H9 (cell line): ENCODE measurements around the gene IGF1R. TPM values are rescaled to one million over a fixed set of nuclear protein-coding genes. Genes with fewer than 3 reads are reported as not detected.

Source experiments
- DNase-seq: peaks from one replicate; pipeline ENCODE4 v3.0.0-alpha.2; 2017
- H2AFZ ChIP-seq: one replicate; pipeline ENCODE4 v1.6.1; 2013; ENCODE audit warnings: mild to moderate bottlenecking, low read length, control low read depth, moderate library complexity
- H2AK5ac ChIP-seq: 2 replicates; pipeline ENCODE4 v1.6.1; 2013; ENCODE audit warnings: low read length, control low read depth, mixed read lengths; ENCODE audit not compliant: insufficient read length
- H2BK120ac ChIP-seq: one replicate; pipeline ENCODE4 v1.6.1; 2013; ENCODE audit warnings: low read depth, mild to moderate bottlenecking, low read length, control low read depth, inconsistent platforms; ENCODE audit not compliant: poor library complexity, severe bottlenecking
- H2BK12ac ChIP-seq: 2 replicates; pipeline ENCODE4 v1.6.1; 2013; ENCODE audit warnings: low read length, control low read depth, mixed read lengths, low read depth; ENCODE audit not compliant: insufficient read length
- H2BK15ac ChIP-seq: 2 replicates; pipeline ENCODE4 v1.6.1; 2013; ENCODE audit warnings: low read depth, low read length, control low read depth
- H2BK20ac ChIP-seq: one replicate; pipeline ENCODE4 v1.6.1; 2013; ENCODE audit warnings: low read depth, mild to moderate bottlenecking, low read length, control low read depth, inconsistent platforms; ENCODE audit not compliant: poor library complexity, severe bottlenecking
- H2BK5ac ChIP-seq: 2 replicates; pipeline ENCODE4 v1.6.1; 2013; ENCODE audit warnings: low read length, control low read depth, mixed read lengths; ENCODE audit not compliant: insufficient read length
- H3K14ac ChIP-seq: 2 replicates; pipeline ENCODE4 v1.6.1; 2013; ENCODE audit warnings: low read length, control low read depth; ENCODE audit not compliant: insufficient read depth
- H3K18ac ChIP-seq: 2 replicates; pipeline ENCODE4 v1.6.1; 2013; ENCODE audit warnings: low read depth, mild to moderate bottlenecking, mixed read lengths, low read length, control low read depth; ENCODE audit not compliant: insufficient read length
- H3K23ac ChIP-seq: 2 replicates; pipeline ENCODE4 v1.6.1; 2013; ENCODE audit warnings: low read length, control low read depth, mixed read lengths, low read depth; ENCODE audit not compliant: insufficient read length
- H3K23me2 ChIP-seq: 2 replicates; pipeline ENCODE4 v1.6.1; 2013; ENCODE audit warnings: low read depth, mild to moderate bottlenecking, mixed read lengths, low read length, control low read depth; ENCODE audit not compliant: insufficient read length, poor library complexity, severe bottlenecking
- H3K27ac ChIP-seq: 2 replicates; pipeline ENCODE4 v1.5.1; 2013; ENCODE audit warnings: low read length, control low read depth, mixed read lengths, low read depth; ENCODE audit not compliant: insufficient read length
- H3K27me3 ChIP-seq: 2 replicates; pipeline ENCODE4 v1.6.1; 2013; ENCODE audit warnings: low read length, control low read depth, inconsistent platforms; ENCODE audit not compliant: insufficient read depth
- H3K4ac ChIP-seq: 2 replicates; pipeline ENCODE4 v1.6.1; 2013; ENCODE audit warnings: low read depth, mild to moderate bottlenecking, control low read depth, inconsistent platforms, low read length, moderate library complexity
- H3K4me1 ChIP-seq: 2 replicates; pipeline ENCODE4 v1.6.1; 2013; ENCODE audit warnings: low read length, control low read depth, inconsistent platforms; ENCODE audit not compliant: insufficient read depth
- H3K4me2 ChIP-seq: 2 replicates; pipeline ENCODE4 v1.6.1; 2013; ENCODE audit warnings: low read length, control low read depth, mixed read lengths; ENCODE audit not compliant: insufficient read length, insufficient read depth
- H3K56ac ChIP-seq: 2 replicates; pipeline ENCODE4 v1.6.1; 2013; ENCODE audit warnings: low read depth, mild to moderate bottlenecking, mixed read lengths, low read length, control low read depth; ENCODE audit not compliant: insufficient read length
- H3K79me1 ChIP-seq: 2 replicates; pipeline ENCODE4 v1.6.1; 2013; ENCODE audit warnings: low read depth, mild to moderate bottlenecking, moderate library complexity, low read length, control low read depth, inconsistent platforms; ENCODE audit not compliant: insufficient read depth, poor library complexity, severe bottlenecking
- H3K79me2 ChIP-seq: 2 replicates; pipeline ENCODE4 v1.6.1; 2013; ENCODE audit warnings: low read length, control low read depth, inconsistent platforms; ENCODE audit not compliant: insufficient read depth
- H3K9ac ChIP-seq: 2 replicates; pipeline ENCODE4 v1.6.1; 2013; ENCODE audit warnings: low read length, control low read depth, mixed read lengths; ENCODE audit not compliant: insufficient read length; ENCODE audit errors: extremely low read depth
- H3K9me3 ChIP-seq: one replicate; pipeline ENCODE4 v1.6.1; 2013; ENCODE audit warnings: low read depth, low read length, inconsistent platforms; ENCODE audit not compliant: control insufficient read depth
- H3T11ph ChIP-seq: one replicate; pipeline ENCODE4 v1.6.1; 2013; ENCODE audit warnings: mild to moderate bottlenecking, low read length, control low read depth, inconsistent platforms
- H4K20me1 ChIP-seq: one replicate; pipeline ENCODE4 v1.6.1; 2013; ENCODE audit not compliant: control insufficient read depth, insufficient read length, insufficient read depth
- H4K5ac ChIP-seq: 2 replicates; pipeline ENCODE4 v1.6.1; 2013; ENCODE audit warnings: low read depth, mild to moderate bottlenecking, mixed read lengths, low read length, control low read depth; ENCODE audit not compliant: insufficient read length
- H4K8ac ChIP-seq: replicated peaks from 2 replicates; pipeline ENCODE4 v1.6.1; 2013; ENCODE audit warnings: low read length, control low read depth, mixed read lengths, low read depth; ENCODE audit not compliant: insufficient read length
- H4K91ac ChIP-seq: 2 replicates; pipeline ENCODE4 v1.6.1; 2013; ENCODE audit warnings: low read depth, mild to moderate bottlenecking, moderate library complexity, mixed read lengths, low read length, control low read depth; ENCODE audit not compliant: insufficient read length
- H3K27ac Mint-ChIP-seq, 3 experiments: 2 replicates in 2 of 3; 3 replicates in 1 of 3; pipeline ENCODE4 v1.8.0; 2020 to 2021; ENCODE audit warnings: mixed read lengths in 3 of 3, mild to moderate bottlenecking in 1 of 3, moderate library complexity in 1 of 3
- H3K27me3 Mint-ChIP-seq: 2 replicates; pipeline ENCODE4 v1.8.0; 2021; ENCODE audit warnings: low read depth, mild to moderate bottlenecking, moderate library complexity, mixed read lengths
- H3K36me3 Mint-ChIP-seq, 3 experiments: 2 replicates in 2 of 3; 3 replicates in 1 of 3; pipeline ENCODE4 v1.8.0; 2020 to 2021; ENCODE audit warnings: low read depth in 3 of 3, mixed read lengths in 3 of 3; ENCODE audit not compliant: insufficient read depth in 1 of 3
- H3K4me1 Mint-ChIP-seq, 2 experiments: 2 replicates each; pipeline ENCODE4 v1.8.0; 2020; ENCODE audit warnings: mixed read lengths in 2 of 2
- H3K4me3 Mint-ChIP-seq, 2 experiments: 2 replicates in 1 of 2; 3 replicates in 1 of 2; pipeline ENCODE4 v1.8.0; 2020 to 2021; ENCODE audit warnings: mild to moderate bottlenecking in 2 of 2, mixed read lengths in 2 of 2, moderate library complexity in 1 of 2
- H3K9me3 Mint-ChIP-seq, 2 experiments: 2 replicates in 1 of 2; 3 replicates in 1 of 2; pipeline ENCODE4 v1.8.0; 2020; ENCODE audit warnings: mild to moderate bottlenecking in 2 of 2, mixed read lengths in 2 of 2, moderate library complexity in 1 of 2
- CTCF ChIP-seq: fragments of 200-600 bp; sonication (generic); conservative IDR thresholded peaks from 3 replicates; pipeline ENCODE4 v1.8.0; 2021; ENCODE audit warnings: antibody characterized with exemption, mild to moderate bottlenecking
- WGBS: extraction: QIAGEN DNeasy Blood & Tissue Kit; methylation state at CpG from one replicate; pipeline ENCODE4 v1.1.7; 2013; ENCODE audit warnings: missing lambda C conversion rate, low lambda C conversion rate, mixed read lengths; ENCODE audit not compliant: insufficient read length; ENCODE audit errors: extremely low coverage; 5-methylcytosine and 5-hydroxymethylcytosine counted together
- total RNA-seq: library from RNA; stranded (reverse); gene quantifications from 2 replicates; pipeline ENCODE4 v1.2.1, GENCODE V29; 2021

Gene IGF1R
- total RNA-seq, 1 experiment from 2014 or later = 70.0 TPM

- no peaks in the 10 kb centered on the region for H3K9me3 ChIP-seq
- no peak overlapping the region for H2BK120ac ChIP-seq
- no peaks in the 10 kb centered on the region for H3K23me2 ChIP-seq
- no peak overlapping the region for H2BK12ac ChIP-seq
- Mint-ChIP-seq H3K27me3 (no peaks in the 10 kb centered on the region), H3K9me3 (no peaks in the 10 kb centered on the region), H3K4me3 (no peak overlapping the region), H3K27ac (no peak overlapping the region), H3K4me1 (peaks cover 61% of the 10 kb centered on the region in 2 experiments), H3K36me3 (no peaks in the 10 kb centered on the region)
- no peak overlapping the region for H3T11ph ChIP-seq
- H3K18ac ChIP-seq = no peak overlapping the region
- no peak overlapping the region for H4K91ac ChIP-seq
- H4K8ac ChIP-seq = no peak overlapping the region
- H3K27ac ChIP-seq = no peak overlapping the region
- H3K27me3 ChIP-seq = no peaks in the 10 kb centered on the region
- H4K20me1 ChIP-seq = peaks cover 3% of the 10 kb centered on the region
- H2BK15ac ChIP-seq = no peak overlapping the region
- no peak overlapping the region for H3K4me2 ChIP-seq
- H3K79me1 ChIP-seq = peaks cover 16% of the 10 kb centered on the region
- no peak overlapping the region for H2AK5ac ChIP-seq
- H3K56ac ChIP-seq = no peak overlapping the region
- no CpG with 5 or more reads among the region's 2 CpGs for WGBS
- H3K9ac ChIP-seq = no peak overlapping the region
- no peak overlapping the region for H3K14ac ChIP-seq
- no peak overlapping the region for H4K5ac ChIP-seq
- peaks cover 18% of the 10 kb centered on the region; the same call in 1 of the 2 replicates for H3K4me1 ChIP-seq
- no peak overlapping the region for H2AFZ ChIP-seq
- H3K23ac ChIP-seq = no peak overlapping the region
- H2BK5ac ChIP-seq = no peak overlapping the region
- TF ChIP-seq CTCF = no peak
- no peak overlapping the region for H3K4ac ChIP-seq
- H3K79me2 ChIP-seq = peaks cover 84% of the 10 kb centered on the region
- H2BK20ac ChIP-seq = no peak overlapping the region
- no peak for DNase-seq
Observed at GRCh38 chr15:98692213-98692612, 43.9 kb downstream of the IGF1R start.
